GM21367 (cell line): ENCODE results near the gene RASD2.

Experiments
- ATAC-seq: cut with Tn5 transposase; IDR thresholded peaks from one replicate; pipeline ENCODE4 v1.9.1; 2021; ENCODE audit not compliant: unreplicated experiment

RASD2 gene

DNA sequence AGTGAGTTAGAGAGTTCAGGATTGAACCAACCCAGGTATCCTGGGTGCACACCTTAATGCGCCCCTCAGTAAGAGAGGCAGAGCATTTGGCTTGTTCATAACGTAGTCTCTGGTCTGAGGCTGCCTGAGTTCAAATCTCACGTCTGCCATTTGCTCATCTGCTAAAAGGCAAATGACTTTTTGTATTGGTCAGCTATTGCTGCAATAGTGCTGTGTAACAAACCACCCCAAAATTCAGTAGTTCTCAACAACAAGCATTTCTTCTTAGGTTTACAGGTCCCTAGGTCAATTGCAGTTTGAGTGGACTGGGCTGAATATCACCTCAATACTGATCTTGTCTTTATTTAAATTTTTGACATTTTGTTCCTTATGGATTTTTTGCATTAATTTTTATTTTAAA, 18.1 kb downstream of the RASD2 start:
- no peak for ATAC-seq

GRCh38 chr22:35559354-35560005, 18.8 kb downstream of the RASD2 start:
- ATAC-seq: no peak

DNA sequence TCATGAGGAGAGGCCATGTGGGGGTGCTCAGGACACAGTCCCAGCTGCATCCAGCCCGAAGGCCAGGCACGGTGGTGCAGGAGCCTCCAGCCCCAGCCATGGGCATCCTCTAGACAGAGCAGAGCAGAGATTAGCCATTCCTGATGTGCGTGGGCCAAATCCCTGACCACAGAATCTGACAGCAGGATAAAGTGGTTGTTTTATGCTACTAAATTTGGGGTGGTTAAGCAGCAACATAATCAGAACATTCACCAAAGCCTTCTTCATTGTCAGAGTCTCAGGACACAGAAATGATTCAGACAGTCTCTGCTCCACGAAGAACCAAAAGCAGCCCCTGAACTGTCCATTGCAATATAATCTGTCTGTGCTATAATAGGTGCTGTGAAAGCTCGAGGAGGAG, 19.7 kb downstream of the RASD2 start:
- ATAC-seq: no peak

GRCh38 chr22:35560824-35561223, 20.2 kb downstream of the RASD2 start:
- no peak for ATAC-seq

DNA sequence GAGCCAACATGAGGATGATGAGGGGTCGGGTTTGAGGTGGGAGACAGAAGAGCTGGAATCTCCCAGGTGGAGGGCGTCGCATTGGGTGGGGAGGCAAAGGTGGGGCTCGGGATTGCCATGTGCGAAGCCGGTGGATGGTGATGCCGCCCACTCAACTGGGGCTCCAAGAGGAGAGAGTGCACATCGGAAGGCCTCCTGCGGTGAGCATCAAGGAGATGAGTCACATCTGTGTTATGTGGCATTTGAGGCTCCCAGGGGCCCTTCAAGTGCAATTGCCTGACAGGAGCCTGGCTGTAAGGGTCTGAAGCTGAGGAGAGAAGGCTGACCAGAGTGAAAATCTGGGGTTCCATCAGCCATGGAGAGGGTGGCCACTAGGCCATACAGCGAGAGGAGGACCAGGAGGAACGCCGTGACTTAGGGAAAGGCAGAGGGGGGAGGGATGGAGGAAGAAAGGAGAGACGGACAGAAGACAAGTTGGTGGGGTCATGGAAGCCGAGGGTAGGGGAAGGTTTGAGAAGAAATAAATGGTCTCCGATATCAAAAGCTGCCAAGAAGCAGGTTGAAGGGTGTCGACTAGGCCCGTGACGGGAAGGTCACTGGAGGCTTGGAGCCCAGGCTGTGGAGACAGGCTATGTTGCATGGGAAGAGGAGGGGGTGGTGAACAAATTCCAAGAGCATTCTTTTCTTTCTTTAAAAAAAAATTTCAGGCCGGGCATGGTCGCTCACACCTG, 21.3 kb downstream of the RASD2 start:
- ATAC-seq: no peak

GRCh38 chr22:35563211-35563610, 22.6 kb downstream of the RASD2 start:
- no peak for ATAC-seq

GRCh38 chr22:35564975-35565867, 24.6 kb downstream of the RASD2 start:
- ATAC-seq: no peak

DNA sequence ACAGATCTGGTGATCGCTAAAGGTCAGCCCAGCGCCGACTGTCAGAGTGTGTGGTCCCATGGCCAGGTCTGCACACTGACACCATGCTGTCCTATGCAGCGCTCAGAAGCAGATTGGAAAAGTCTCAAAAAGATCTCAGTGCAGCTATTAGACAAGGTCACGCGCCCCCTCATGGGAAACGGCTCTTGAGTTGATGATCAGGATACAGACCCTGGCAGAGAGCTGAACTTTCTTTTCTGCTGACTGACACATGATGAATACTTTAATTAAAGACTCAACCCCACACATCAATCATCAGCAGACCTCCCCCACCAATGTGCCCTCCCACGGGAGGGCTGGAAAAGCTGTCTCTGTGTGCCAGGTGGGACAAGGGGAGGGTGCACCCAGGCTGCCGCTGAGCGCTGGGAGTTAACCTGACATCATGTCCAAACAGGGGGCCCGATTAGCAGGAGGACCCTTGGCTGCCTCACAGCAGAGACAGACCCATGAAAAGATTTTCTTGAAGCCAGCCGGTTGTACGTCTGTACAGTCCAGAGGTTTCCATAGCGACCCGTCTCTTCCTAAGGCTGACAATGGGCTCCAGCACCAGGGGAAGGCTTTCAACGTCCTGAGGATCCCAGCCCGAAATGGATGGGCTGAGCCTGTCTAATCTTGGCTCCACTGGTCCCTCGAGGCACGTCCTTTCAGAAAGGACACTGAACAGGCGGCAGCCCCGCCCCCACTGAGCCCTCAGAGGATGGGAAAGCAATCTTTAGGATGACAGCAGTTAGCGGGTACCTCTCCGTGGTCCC, 26.9 kb downstream of the RASD2 start:
- no peak for ATAC-seq

- no peak for ATAC-seq
These were observed 28.4 kb downstream of the RASD2 start for GRCh38 chr22:35568751-35569739.

GRCh38 chr22:35569916-35570315, 29.3 kb downstream of the RASD2 start:
- ATAC-seq: no peak

GRCh38 chr22:35570686-35571194, 30.1 kb downstream of the RASD2 start:
- no peak for ATAC-seq

DNA sequence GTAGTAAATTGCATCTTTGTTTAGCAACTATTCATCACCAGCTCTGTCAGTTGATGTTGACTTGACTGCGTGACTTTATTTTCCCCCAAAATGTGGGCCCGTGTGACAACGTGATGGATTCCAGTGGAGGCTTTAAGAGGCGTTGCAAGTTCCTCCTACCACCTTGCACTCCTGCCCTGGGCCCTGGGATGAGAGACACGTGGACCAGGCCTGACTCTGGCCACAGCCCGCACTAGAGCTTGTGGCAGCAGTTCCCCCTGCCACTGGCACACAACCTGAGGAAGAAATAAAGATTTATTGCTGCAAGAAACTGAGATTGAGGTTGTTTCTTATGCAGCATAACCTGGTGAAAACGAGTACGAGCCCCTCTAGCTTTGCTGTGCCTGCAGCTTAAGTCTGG, 31.9 kb downstream of the RASD2 start:
- ATAC-seq: no peak

GRCh38 chr22:35575116-35575748, 34.6 kb downstream of the RASD2 start:
- no peak for ATAC-seq

GRCh38 chr22:35576671-35577070, 36.0 kb downstream of the RASD2 start:
- ATAC-seq: no peak

DNA sequence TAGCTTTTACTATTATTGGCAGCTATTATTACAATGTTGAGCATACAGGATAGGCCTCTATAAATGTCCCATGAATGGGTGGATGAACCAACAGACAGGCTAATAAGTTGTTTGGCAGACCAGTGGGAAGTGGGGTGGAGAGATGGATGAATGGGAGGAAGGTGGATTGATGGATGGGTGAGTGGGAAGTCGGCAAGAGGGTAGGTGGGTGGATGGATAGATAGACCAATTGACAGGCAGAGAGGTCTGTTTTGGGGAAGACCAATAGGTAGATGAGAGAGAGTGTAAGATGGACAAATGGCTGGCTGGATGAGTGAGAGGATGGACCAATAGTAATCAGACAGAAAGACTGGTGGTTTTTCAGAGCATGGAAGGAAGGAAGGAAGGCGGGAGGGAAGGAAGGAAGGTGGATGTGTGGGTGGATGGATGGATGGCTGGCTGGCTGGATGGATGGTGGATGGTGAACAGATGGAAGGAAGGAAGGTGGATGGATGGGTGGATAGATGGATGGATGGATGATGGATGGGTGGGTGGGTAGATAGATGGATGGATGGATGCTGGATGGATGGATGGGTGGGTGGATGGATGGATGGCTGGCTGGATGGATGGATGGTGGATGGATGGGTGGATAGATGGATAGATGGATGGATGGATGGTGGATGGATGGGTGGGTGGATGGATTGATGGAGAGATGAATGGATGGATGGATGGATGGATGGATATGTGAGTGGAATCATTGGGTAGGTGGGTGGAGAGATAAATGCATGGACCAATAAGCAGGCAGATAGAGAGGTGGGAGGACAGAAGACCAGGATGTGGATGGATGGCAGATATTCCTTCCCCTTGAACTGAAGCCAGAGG, 37.4 kb downstream of the RASD2 start:
- no peak for ATAC-seq

DNA sequence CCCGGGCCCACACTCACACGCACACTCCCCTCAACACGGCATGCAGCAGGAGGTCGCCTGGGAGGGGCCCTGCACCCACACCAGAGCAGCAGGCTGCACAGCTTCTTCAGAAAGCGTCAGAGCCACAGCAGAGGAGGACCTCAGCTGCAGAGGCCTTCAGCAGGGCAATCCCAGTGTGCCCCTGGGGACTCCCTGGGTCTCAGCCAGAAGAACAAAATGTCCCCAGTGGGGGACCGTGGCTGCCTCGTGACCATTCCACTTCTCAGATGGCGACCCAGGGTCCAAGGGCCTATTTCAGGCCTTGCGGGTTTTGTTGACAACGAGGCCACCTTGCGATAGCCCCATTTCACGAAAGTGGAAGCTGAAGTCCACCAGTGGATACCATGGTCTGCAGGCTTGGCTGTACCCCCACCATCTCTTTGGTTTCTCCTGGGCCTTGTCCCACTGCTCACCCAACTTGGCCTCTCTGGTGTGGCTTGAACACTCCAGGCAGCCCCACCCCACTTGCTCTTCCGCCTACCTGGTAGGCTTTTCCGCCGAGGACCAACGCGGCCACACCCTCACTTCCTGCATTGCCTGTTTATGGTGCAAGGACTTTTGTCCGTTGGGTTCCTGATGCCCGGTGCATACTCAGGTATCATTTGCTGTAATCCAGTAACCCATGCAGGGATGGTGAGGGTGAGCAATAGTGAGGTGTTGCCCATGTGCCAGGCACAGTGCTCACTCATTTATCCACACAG, 38.4 kb downstream of the RASD2 start:
- no peak for ATAC-seq

GRCh38 chr22:35580351-35581022, 39.9 kb downstream of the RASD2 start:
- no peak for ATAC-seq
